Thyroid gland (tissue), 4 donors: ENCODE measurements around the gene GALT.

Experiments
- POLR2A ChIP-seq, 2 donors: fragments of 450-650 bp; IDR thresholded peaks; one replicate each; pipeline ENCODE4 v1.6.1; 2017; ENCODE audit warnings: antibody characterized with exemption in 2 of 2, mild to moderate bottlenecking in 2 of 2, moderate library complexity in 1 of 2
- TF ChIP-seq, protein P1 (sequence below), 6 experiments: fragments of 200-600 bp in 3 of 6; fragments of 450-650 bp in 3 of 6; sonication (generic) in 3 of 6; IDR thresholded peaks; one replicate each; pipeline ENCODE4 v1.5.1; 2016 to 2019; ENCODE audit warnings: antibody characterized with exemption in 6 of 6, mild to moderate bottlenecking in 2 of 6, inconsistent platforms in 1 of 6, moderate library complexity in 1 of 6

DNA sequence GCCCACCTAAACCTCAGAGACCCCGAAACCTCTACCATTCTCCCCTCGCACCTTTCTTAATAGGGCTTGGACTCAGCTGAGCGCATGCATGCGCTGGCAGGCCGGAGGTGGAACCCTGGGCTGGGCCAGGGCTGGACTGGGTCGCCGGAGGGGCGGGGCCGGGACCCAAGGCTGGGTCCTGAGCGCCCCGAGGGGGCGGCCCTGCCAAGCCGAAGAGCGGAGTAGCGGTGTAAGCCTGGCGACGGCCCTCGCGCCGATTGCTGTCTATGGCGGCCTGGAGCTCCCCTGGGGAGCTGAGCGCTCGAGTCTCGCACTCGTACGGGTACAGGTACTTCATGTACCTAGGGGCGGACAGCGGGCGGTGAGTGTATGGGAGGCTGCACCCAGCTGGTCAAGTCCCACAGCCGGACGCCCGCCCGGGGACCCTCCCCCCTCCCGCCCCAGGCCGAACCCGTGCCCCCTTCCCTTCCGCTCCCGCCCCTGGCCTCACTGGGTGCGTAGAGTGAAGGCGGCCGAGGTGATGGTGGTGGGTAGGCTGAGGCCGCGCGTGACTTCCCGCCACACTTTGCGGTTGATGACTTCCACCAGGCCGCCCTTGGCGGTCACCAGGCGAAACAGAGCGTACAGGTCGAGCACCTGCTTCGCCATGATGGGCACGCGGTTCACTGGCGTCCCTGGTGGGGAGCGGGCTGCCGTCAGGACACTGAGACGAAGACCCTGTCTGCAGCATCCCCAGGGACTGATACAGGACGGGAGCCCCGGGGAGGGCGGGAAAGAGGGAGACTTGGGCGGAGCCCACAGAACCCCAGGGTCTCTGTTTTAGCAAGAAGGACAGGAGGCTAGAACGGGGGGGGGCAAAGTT lies 22.9 kb upstream of the GALT start:
- TF ChIP-seq POLR2A (IDR thresholded peaks at IDR 0.05): no peak
- TF ChIP-seq, protein P1, sequence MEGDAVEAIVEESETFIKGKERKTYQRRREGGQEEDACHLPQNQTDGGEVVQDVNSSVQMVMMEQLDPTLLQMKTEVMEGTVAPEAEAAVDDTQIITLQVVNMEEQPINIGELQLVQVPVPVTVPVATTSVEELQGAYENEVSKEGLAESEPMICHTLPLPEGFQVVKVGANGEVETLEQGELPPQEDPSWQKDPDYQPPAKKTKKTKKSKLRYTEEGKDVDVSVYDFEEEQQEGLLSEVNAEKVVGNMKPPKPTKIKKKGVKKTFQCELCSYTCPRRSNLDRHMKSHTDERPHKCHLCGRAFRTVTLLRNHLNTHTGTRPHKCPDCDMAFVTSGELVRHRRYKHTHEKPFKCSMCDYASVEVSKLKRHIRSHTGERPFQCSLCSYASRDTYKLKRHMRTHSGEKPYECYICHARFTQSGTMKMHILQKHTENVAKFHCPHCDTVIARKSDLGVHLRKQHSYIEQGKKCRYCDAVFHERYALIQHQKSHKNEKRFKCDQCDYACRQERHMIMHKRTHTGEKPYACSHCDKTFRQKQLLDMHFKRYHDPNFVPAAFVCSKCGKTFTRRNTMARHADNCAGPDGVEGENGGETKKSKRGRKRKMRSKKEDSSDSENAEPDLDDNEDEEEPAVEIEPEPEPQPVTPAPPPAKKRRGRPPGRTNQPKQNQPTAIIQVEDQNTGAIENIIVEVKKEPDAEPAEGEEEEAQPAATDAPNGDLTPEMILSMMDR (IDR thresholded peaks at IDR 0.05): no peak
